Right lobe of liver (tissue), 6 donors: ENCODE results near the gene VMP1. TPM values are rescaled to one million over a fixed set of nuclear protein-coding genes. Genes with fewer than 3 reads are reported as not detected.

ENCODE experiments used
- ATAC-seq, 4 donors: fragments of 200-7000 bp; cut with Tn5 transposase; one replicate each; pipeline ENCODE4 v1.9.1; 2020; ENCODE audit warnings: mild to moderate bottlenecking in 4 of 4, moderate library complexity in 4 of 4
- DNase-seq, 3 donors: peaks; one replicate each; pipeline ENCODE4 v3.0.0-alpha.2; 2020
- H3K27ac ChIP-seq, 3 donors: fragments of 200-600 bp; one replicate each; pipeline ENCODE4 v1.8.0; 2022
- H3K27me3 ChIP-seq, 2 donors: fragments of 200-600 bp; one replicate each; pipeline ENCODE4 v1.8.0; 2022
- H3K36me3 ChIP-seq, 4 donors: fragments of 200-600 bp; sonication (generic) in 1 of 4; one replicate each; pipeline versions ENCODE4 v1.5.1 to v1.8.0; 2017 to 2022; ENCODE audit warnings: control low read depth in 1 of 4
- H3K4me1 ChIP-seq, 4 donors: fragments of 200-600 bp; sonication (generic) in 1 of 4; one replicate each; pipeline versions ENCODE4 v1.5.1 to v1.8.0; 2017 to 2022; ENCODE audit warnings: control low read depth in 1 of 4
- H3K4me3 ChIP-seq, 3 donors: fragments of 200-600 bp; one replicate each; pipeline ENCODE4 v1.8.0; 2022
- H3K9me3 ChIP-seq, 4 donors: fragments of 200-600 bp; sonication (generic) in 1 of 4; one replicate each; pipeline versions ENCODE4 v1.5.1 to v1.8.0; 2017 to 2022; ENCODE audit warnings: control low read depth in 1 of 4
- CTCF ChIP-seq, 4 donors: fragments of 200-600 bp in 3 of 4; fragments of 450-650 bp in 1 of 4; IDR thresholded peaks; one replicate each; pipeline versions ENCODE4 v1.5.1 to v1.8.0; 2016 to 2022; ENCODE audit warnings: antibody characterized with exemption in 4 of 4, mild to moderate bottlenecking in 2 of 4
- POLR2A ChIP-seq: fragments of 450-650 bp; IDR thresholded peaks from one replicate; pipeline ENCODE4 v1.6.1; 2017; ENCODE audit warnings: antibody characterized with exemption, mild to moderate bottlenecking
- WGBS: methylation state at CpG from one replicate; pipeline ENCODE4 v1.1.6; 2018; ENCODE audit warnings: low coverage, low lambda C conversion rate; ENCODE audit not compliant: insufficient coverage; ENCODE audit errors: missing lambda C conversion rate; 5-methylcytosine and 5-hydroxymethylcytosine counted together
- intact Hi-C, 2 donors: fragments of 100-400 bp; cut with DNase I; formaldehyde crosslinking; loops; one replicate each; pipeline versions ENCODE4 v1.11.2 to v1.14.1; 2022
- total RNA-seq, 6 experiments: library from RNA; depleted of rRNA in 2 of 6; stranded (reverse); fragments of >200 nt in 2 of 6; fragmentation: NEBNext Ultra II Directional in 3 of 6; extraction: Animal tissue kit (Norgen Biotek cat#: 25700) in 3 of 6; gene quantifications; one replicate each; pipeline versions ENCODE4 v1.1.0 to v1.2.4, GENCODE V29; 2016 to 2023
- donor health status: DM: no; HTN: yes; CAD: no.
- donor health status: DM: no; HTN: no; CAD: no.
- donor health status: DM: no; HTN: no; CAD: no.
- donor health status: DM: no; HTN: yes; CAD: no.
- donor health status: DM: no; HTN: yes; CAD: no.

The VMP1 gene
- total RNA-seq, 6 experiments from 2014 or later, result 56.9 to 247 (median 160) TPM

- ATAC-seq (peak; percentile 49 to 83 (median 67)), DNase-seq (no peak)
- intact Hi-C loops, result no loop called here
- H3K4me3 ChIP-seq, result no peak overlapping the region
- H3K27ac ChIP-seq, result peak overlapping the region in 2 of 3 donors; percentile 12 to 64
- peaks cover 0 to 19% (median 2%) of the 10 kb centered on the region in 4 donors for H3K4me1 ChIP-seq
- no peaks in the 10 kb centered on the region for H3K27me3 ChIP-seq
- H3K36me3 ChIP-seq, result peaks cover 0 to 16% (median 6%) of the 10 kb centered on the region in 4 donors
- 83% methylated on average over 1 of the region's 1 CpG for WGBS
- no peaks in the 10 kb centered on the region for H3K9me3 ChIP-seq
- TF ChIP-seq CTCF (IDR thresholded peaks at IDR 0.05) (no peak), POLR2A (no peak)
Observed at GRCh38 chr17:59815965-59816364, 108.5 kb downstream of the VMP1 start.

GRCh38 chr17:59825533-59826322 lies 118.3 kb downstream of the VMP1 start:
- Histone ChIP-seq H3K4me3 (no peak overlapping the region), H3K9me3 (no peaks in the 10 kb centered on the region), H3K27me3 (no peaks in the 10 kb centered on the region), H3K27ac (peak overlapping the region in 1 of 3 donors; percentile 59), H3K36me3 (peaks cover 0 to 8% (median 3%) of the 10 kb centered on the region in 4 donors), H3K4me1 (peaks cover 0 to 22% (median 2%) of the 10 kb centered on the region in 4 donors)
- intact Hi-C loops, result no loop called here
- DNase-seq (no peak), ATAC-seq (no peak)
- WGBS, result 66% methylated on average over 5 of the region's 5 CpGs
- TF ChIP-seq CTCF (IDR thresholded peaks at IDR 0.05) (no peak), POLR2A (no peak)

- TF ChIP-seq POLR2A (no peak), CTCF (IDR thresholded peaks at IDR 0.05) (no peak)
- H3K4me1 ChIP-seq, result peaks cover 0 to 22% (median 2%) of the 10 kb centered on the region in 4 donors
- H3K36me3 ChIP-seq, result peaks cover 0 to 8% (median 3%) of the 10 kb centered on the region in 4 donors
- no peak for DNase-seq
- no peak for ATAC-seq
- intact Hi-C loops, result no loop called here
- no peak overlapping the region for H3K4me3 ChIP-seq
- H3K27ac ChIP-seq, result peak overlapping the region in 1 of 3 donors; percentile 90
- WGBS, result 88% methylated on average over 3 of the region's 4 CpGs
- H3K9me3 ChIP-seq, result no peaks in the 10 kb centered on the region
- no peaks in the 10 kb centered on the region for H3K27me3 ChIP-seq
Observed at GRCh38 chr17:59826706-59827453, 119.4 kb downstream of the VMP1 start.

- intact Hi-C loops, result no loop called here
- no peaks in the 10 kb centered on the region for H3K27me3 ChIP-seq
- peak overlapping the region; percentile 70 to 90 (median 82) for H3K27ac ChIP-seq
- no peak overlapping the region for H3K4me3 ChIP-seq
- DNase-seq (no peak), ATAC-seq (peak in 3 of 4 donors; percentile 7 to 34 (median 33))
- 70% methylated on average over 4 of the region's 5 CpGs for WGBS
- peaks cover 0 to 22% (median 2%) of the 10 kb centered on the region in 4 donors for H3K4me1 ChIP-seq
- TF ChIP-seq CTCF (IDR thresholded peaks at IDR 0.05) (no peak), POLR2A (peak; percentile 59)
- H3K36me3 ChIP-seq, result peaks cover 0 to 2% (median under 1%) of the 10 kb centered on the region in 4 donors
- no peaks in the 10 kb centered on the region for H3K9me3 ChIP-seq
Observed at GRCh38 chr17:59827721-59828477, 120.4 kb downstream of the VMP1 start.
